Prostate gland (tissue), 2 donors: ENCODE data around the gene TPM3. TPM values are rescaled to one million over a fixed set of nuclear protein-coding genes. Genes with fewer than 3 reads are reported as not detected.
"Not testable (repeated sequence)": the region's sequence is repeated elsewhere in the genome, so short reads cannot be mapped to it uniquely, and the experiment has no call there.

Experiments used
- DNase-seq: peaks from one replicate; pipeline ENCODE4 v3.0.0-alpha.2; 2019; ENCODE audit warnings: low spot score
- H3K27ac ChIP-seq, 2 donors: fragments of 200-600 bp; sonication (generic); 2 replicates each; pipeline ENCODE4 v1.5.1; 2017 to 2019
- H3K27me3 ChIP-seq: fragments of 200-600 bp; sonication (generic); replicated peaks from 2 replicates; pipeline ENCODE4 v1.5.1; 2019; ENCODE audit not compliant: insufficient read depth
- H3K36me3 ChIP-seq, 2 donors: fragments of 200-600 bp; sonication (generic); 1 replicate in 1 of 2; 2 replicates in 1 of 2; pipeline versions ENCODE4 v1.5.1 to v1.8.1; 2017 to 2019
- H3K4me1 ChIP-seq: fragments of 200-600 bp; sonication (generic); replicated peaks from 2 replicates; pipeline ENCODE4 v1.5.1; 2019
- H3K4me3 ChIP-seq, 2 donors: fragments of 200-600 bp; sonication (generic); 2 replicates each; pipeline ENCODE4 v1.5.1; 2017 to 2019
- H3K9me3 ChIP-seq: fragments of 200-600 bp; sonication (generic); 2 replicates; pipeline ENCODE4 v1.5.1; 2017
- POLR2A ChIP-seq: fragments of 450-650 bp; IDR thresholded peaks from one replicate; pipeline ENCODE4 v1.6.1; 2016; ENCODE audit warnings: antibody characterized with exemption, mild to moderate bottlenecking
- POLR2AphosphoS5 ChIP-seq: sonication (generic); formaldehyde crosslinking; IDR thresholded peaks from one replicate; pipeline ENCODE4 v1.6.1; 2017; ENCODE audit warnings: antibody characterized with exemption
- WGBS: methylation state at CpG from one replicate; pipeline ENCODE4 v1.1.5; 2018; 5-methylcytosine and 5-hydroxymethylcytosine counted together
- intact Hi-C: fragments of 100-400 bp; cut with DNase I; formaldehyde crosslinking; loops from one replicate; pipeline ENCODE4 v1.14.2; 2022
- total RNA-seq, 2 donors: library from RNA; depleted of rRNA; stranded (reverse); fragments of >200 nt; gene quantifications; one replicate each; pipeline ENCODE4 v1.1.0, GENCODE V29; 2016
- TF ChIP-seq, protein P1 (sequence below), 4 experiments: fragments of 200-600 bp in 2 of 4; fragments of 450-650 bp in 2 of 4; sonication (generic) in 2 of 4; IDR thresholded peaks; 1 replicate in 3 of 4; 2 replicates in 1 of 4; pipeline ENCODE4 v1.5.1; 2016 to 2019; ENCODE audit warnings: antibody characterized with exemption in 4 of 4, mild to moderate bottlenecking in 2 of 4, moderate library complexity in 2 of 4

Gene TPM3
- total RNA-seq, 2 donors from 2014 or later = 147 to 277 TPM

DNA sequence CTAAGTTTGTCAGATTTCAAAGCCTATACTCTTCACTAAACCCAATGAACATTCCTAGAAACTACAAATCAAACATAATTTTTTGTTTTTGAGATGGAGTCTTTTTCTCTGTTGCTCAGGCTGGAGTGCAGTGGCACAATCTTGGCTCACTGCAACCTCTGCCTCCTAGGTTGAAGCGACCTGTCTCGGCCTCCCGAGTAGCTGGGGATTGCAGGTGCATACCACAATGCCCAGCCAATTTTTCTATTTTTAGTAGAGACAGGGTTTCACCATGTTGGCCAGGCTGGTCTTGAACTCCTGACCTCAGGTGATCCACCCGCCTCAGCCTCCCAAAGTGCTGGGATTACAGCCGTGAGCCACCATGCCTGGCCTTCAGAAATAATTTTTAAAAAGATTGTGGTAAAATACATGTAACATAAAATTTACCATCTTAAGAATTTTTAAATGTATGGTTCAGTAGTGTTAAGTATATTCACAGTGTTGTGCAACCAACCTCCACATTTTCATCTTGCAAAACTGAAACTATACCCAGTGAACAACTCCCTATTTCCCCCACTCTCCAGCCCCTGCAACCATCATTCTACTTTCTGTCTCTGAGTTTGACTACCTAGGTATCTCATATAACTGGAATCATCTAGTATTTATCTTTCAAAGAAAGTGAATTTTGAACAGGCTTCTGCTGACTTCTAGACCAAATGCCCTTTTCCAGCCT, 16.9 kb upstream of the TPM3 start:
- Histone ChIP-seq H3K27me3 (no peaks in the 10 kb centered on the region), H3K36me3 (peaks cover 13 to 32% of the 10 kb centered on the region in 2 donors), H3K4me1 (no peaks in the 10 kb centered on the region), H3K4me3 (no peak overlapping the region), H3K27ac (no peak overlapping the region), H3K9me3 (no peaks in the 10 kb centered on the region)
- TF ChIP-seq POLR2A (no peak), POLR2AphosphoS5 (no peak)
- TF ChIP-seq, protein P1, sequence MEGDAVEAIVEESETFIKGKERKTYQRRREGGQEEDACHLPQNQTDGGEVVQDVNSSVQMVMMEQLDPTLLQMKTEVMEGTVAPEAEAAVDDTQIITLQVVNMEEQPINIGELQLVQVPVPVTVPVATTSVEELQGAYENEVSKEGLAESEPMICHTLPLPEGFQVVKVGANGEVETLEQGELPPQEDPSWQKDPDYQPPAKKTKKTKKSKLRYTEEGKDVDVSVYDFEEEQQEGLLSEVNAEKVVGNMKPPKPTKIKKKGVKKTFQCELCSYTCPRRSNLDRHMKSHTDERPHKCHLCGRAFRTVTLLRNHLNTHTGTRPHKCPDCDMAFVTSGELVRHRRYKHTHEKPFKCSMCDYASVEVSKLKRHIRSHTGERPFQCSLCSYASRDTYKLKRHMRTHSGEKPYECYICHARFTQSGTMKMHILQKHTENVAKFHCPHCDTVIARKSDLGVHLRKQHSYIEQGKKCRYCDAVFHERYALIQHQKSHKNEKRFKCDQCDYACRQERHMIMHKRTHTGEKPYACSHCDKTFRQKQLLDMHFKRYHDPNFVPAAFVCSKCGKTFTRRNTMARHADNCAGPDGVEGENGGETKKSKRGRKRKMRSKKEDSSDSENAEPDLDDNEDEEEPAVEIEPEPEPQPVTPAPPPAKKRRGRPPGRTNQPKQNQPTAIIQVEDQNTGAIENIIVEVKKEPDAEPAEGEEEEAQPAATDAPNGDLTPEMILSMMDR (IDR thresholded peaks at IDR 0.05) = no peak
- DNase-seq = no peak
- 92% methylated on average over 5 of the region's 5 CpGs for WGBS
- intact Hi-C loops = no loop called here

DNA sequence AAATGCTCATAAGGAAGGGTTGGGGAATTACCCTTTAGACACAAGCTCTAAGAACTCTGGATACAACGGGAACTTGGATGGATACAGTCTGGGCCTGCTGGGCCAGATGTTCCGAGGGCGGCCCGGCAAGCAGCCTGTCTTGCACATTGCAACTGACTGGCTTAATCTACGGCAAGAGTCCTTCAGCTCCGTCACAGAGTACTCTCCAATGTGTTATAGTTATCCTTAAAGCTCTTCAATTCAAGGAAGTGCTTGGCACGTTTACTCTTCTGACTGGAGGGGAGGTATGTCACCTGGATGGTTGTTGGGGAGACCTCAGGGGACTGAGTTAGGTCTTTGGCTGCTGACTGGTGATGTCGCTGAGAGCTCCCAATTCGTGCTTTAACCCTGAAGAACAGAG, 15.4 kb upstream of the TPM3 start:
- Histone ChIP-seq H3K27ac (no peak overlapping the region), H3K4me1 (no peaks in the 10 kb centered on the region), H3K36me3 (peaks cover 11 to 32% of the 10 kb centered on the region in 2 donors), H3K4me3 (no peak overlapping the region), H3K27me3 (no peaks in the 10 kb centered on the region), H3K9me3 (no peaks in the 10 kb centered on the region)
- TF ChIP-seq POLR2AphosphoS5 (no peak), POLR2A (no peak)
- TF ChIP-seq, protein P1 (IDR thresholded peaks at IDR 0.05) = no peak
- intact Hi-C loops = no loop called here
- no peak for DNase-seq
- WGBS = 81% methylated on average over 9 of the region's 9 CpGs

DNA sequence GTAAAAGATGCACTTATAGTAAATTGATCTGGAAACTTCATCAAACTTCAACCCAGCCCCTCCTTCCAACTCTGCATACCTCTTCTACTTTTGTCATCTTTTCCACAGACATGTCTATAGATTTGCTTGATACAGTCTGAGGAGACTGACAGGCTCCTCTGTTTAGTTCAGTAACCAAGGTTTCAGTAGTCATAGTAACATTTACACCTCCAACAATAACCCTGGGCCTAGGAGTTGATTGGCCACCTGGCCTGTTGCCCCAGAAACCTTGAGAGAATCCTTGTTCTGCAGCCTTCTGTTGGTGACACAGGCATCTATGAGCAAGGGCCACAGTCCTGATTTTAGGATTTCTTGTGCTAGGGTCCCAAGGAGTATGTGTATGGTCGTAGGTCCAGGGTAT, 14.3 kb upstream of the TPM3 start, which contains the start of gene CFAP141:
TSS of gene CFAP141 (minus strand) at position 138 of the 400 bp plus-strand sequence. CDS start at position 112, 26 bp downstream.
- Histone ChIP-seq H3K36me3 (peaks cover 5 to 23% of the 10 kb centered on the region in 2 donors), H3K27ac (no peak within 1 kb of the TSS), H3K9me3 (no peaks in the 10 kb centered on the region), H3K27me3 (no peaks in the 10 kb centered on the region), H3K4me3 (no peak within 1 kb of the TSS), H3K4me1 (no peaks in the 10 kb centered on the region)
- TF ChIP-seq POLR2A = no peak
- no peak for TF ChIP-seq POLR2AphosphoS5
- TF ChIP-seq, protein P1 (IDR thresholded peaks at IDR 0.05) = no peak
- intact Hi-C loops = no loop called here
- DNase-seq = no peak
- 89% methylated on average over 1 of the region's 1 CpG for WGBS

DNA sequence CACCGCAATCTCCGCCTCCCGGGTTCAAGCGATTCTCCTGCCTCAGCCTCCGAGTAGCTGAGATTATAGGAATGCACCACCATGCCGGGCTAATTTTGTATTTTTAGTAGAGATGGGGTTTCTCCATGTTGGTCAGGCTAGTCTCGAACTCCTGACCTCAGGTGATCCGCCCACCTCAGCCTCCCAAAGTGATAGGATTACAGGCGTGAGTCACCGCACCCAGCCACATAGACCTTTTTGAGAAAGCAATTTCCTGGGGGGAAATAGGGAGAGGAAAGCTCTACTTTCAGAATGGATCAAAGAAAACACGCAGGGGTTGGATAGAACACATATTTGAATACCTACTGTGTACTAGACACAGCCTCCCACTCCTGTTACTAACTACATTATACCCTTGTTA, 13.9 kb upstream of the TPM3 start:
- H3K36me3 ChIP-seq = peaks cover 5 to 23% of the 10 kb centered on the region in 2 donors
- WGBS = 92% methylated on average over 11 of the region's 11 CpGs
- DNase-seq, H3K4me3 ChIP-seq, H3K9me3 ChIP-seq, H3K27ac ChIP-seq, H3K4me1 ChIP-seq, intact Hi-C loops, H3K27me3 ChIP-seq: not testable (repeated sequence)

DNA sequence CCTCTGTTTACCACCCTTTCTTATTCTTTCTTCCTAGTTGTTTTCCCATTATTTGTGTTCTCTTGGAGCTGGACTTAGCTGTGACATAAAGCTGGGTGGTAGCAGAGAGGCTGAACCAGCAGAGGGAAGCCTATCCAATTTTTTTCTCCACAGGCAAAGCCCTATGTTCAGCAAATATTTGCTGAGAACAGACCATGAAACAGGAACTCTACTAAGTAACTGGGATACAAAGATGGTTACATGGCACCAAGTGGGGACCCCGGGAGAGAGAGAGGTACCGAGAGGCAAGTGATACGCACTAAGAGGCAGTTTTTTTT, 7.6 kb upstream of the TPM3 start:
- WGBS = 59% methylated on average over 3 of the region's 3 CpGs
- DNase-seq = no peak
- H3K36me3 ChIP-seq = no peaks in the 10 kb centered on the region
- intact Hi-C loops = loop anchor here (5.0 to 10.0 kb wide), 2 partner anchors 73 to 135 kb away; partner anchors contain the start of gene HAX1
- H3K4me3 ChIP-seq = no peak overlapping the region
- H3K27me3 ChIP-seq = no peaks in the 10 kb centered on the region
- H3K9me3 ChIP-seq = no peaks in the 10 kb centered on the region
- TF ChIP-seq POLR2A = no peak
- no peak for TF ChIP-seq POLR2AphosphoS5
- TF ChIP-seq, protein P1 (IDR thresholded peaks at IDR 0.05) = no peak
- peak overlapping the region; percentile 15 to 45 for H3K27ac ChIP-seq
- no peaks in the 10 kb centered on the region for H3K4me1 ChIP-seq
